ENCODE results near the gene GDF15.

GRCh38 chr19:18362934-18363542 is 22.9 kb upstream of the GDF15 start:
- TF ChIP-seq CTCF (IDR thresholded peaks at IDR 0.05) = no peak
- no peak for TF ChIP-seq POLR2A (IDR thresholded peaks at IDR 0.05)
